GM06990 (cell line): ENCODE measurements around the gene ADAM12.

Experiments
- DNase-seq: peaks from one replicate; pipeline ENCODE4 v3.0.0-alpha.2; 2011; ENCODE audit not compliant: insufficient read length; ENCODE audit errors: extremely low read depth
- H3K27me3 ChIP-seq: replicated peaks from 2 replicates; pipeline ENCODE4 v1.6.0; 2011; ENCODE audit warnings: low read length; ENCODE audit not compliant: control insufficient read depth, insufficient read depth
- H3K36me3 ChIP-seq: 2 replicates; pipeline ENCODE4 v1.5.1; 2011; ENCODE audit warnings: low read length; ENCODE audit not compliant: control insufficient read depth, insufficient read depth
- H3K4me3 ChIP-seq: replicated peaks from 2 replicates; pipeline ENCODE4 v1.5.1; 2011; ENCODE audit warnings: low read depth, mild to moderate bottlenecking, control low read depth, low read length
- CTCF ChIP-seq: IDR thresholded peaks from 2 replicates; pipeline ENCODE4 v1.5.1; 2011; ENCODE audit warnings: low read length, control low read depth, mild to moderate bottlenecking, inconsistent platforms; ENCODE audit not compliant: insufficient read depth, poor library complexity, severe bottlenecking

The ADAM12 gene

DNA sequence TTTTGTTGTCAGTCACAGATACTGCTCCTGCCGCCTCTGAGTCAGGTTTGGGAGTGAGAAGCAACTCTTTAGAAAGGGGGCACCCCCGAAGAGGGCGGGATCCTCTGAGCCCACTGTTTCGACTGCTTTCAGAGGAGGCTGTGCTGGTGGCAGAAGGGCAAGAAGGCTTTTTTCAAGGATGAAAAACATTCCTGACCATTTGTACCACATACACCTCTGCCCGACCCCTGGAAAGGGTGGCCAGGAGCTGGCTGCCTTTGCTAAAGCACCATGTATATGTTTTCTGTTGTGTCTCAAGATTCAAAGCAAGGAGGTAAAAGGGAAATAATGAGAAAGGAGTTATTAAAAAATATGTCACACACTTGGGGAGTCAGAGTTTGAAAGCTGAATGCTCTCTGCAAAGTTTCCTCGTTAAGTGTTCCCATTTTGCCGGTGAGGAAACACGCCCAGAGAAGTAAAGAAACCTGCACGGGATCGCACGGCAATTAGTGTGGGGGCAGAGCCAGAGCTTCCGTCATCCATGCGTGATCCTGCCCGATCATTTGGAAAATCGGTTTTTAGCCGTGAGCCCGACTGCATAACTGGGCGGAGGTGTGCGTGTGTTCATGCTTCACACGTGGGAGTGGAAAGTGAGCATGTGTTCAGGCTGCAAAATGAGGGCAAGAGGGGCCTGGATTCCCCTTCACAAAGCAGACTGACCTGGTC lies 163.2 kb downstream of the ADAM12 start:
- no peak for TF ChIP-seq CTCF
- no peak for DNase-seq
- no peak overlapping the region for H3K4me3 ChIP-seq
- H3K36me3 ChIP-seq: no peaks in the 10 kb centered on the region
- H3K27me3 ChIP-seq: no peaks in the 10 kb centered on the region

- H3K4me3 ChIP-seq: no peak overlapping the region
- no peak for TF ChIP-seq CTCF
- H3K27me3 ChIP-seq: no peaks in the 10 kb centered on the region
- H3K36me3 ChIP-seq: no peaks in the 10 kb centered on the region
- DNase-seq: no peak
These were observed 164.7 kb downstream of the ADAM12 start for GRCh38 chr10:126223512-126224067.

DNA sequence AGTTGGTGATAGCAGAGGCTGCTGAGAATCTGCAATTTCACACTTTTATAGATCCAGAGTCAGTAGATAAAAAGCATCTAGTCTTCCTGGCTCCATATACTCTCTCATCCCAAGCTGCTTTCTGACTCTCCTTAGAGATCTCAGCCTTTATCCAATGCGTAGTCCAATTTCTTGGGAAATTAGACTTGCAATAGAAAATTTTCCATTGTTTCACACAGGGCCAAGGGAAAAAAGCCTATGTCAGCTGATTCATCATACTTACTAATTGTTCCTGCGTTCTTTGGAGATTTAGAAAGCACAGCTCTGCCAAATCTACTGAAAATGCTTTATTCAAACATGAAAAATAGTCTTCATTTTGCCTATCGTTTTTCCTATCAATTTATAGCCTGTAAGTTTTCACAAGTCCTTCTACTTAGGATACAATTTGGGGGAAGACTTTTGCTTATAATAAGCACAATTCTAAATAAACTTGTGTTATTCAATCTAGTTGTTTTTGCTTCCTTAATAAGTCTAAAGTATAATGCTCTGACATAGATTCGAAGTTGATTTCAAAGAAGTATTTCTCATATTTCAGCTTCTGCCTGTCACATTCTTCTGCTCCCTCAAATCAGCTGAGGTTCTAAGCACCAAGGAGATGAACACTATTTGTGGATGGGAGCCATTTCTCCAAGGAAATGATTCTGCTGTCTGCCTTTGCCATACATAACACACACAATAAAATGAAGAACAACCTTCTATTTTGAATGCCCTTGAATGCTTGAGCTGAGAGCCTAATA lies 165.4 kb downstream of the ADAM12 start:
- no peak for DNase-seq
- no peaks in the 10 kb centered on the region for H3K27me3 ChIP-seq
- H3K4me3 ChIP-seq: no peak overlapping the region
- no peaks in the 10 kb centered on the region for H3K36me3 ChIP-seq
- no peak for TF ChIP-seq CTCF

GRCh38 chr10:126221874-126222273 lies 166.4 kb downstream of the ADAM12 start:
- no peak overlapping the region for H3K4me3 ChIP-seq
- DNase-seq: no peak
- no peak for TF ChIP-seq CTCF
- no peaks in the 10 kb centered on the region for H3K27me3 ChIP-seq
- no peaks in the 10 kb centered on the region for H3K36me3 ChIP-seq

GRCh38 chr10:126218778-126219649 lies 169.3 kb downstream of the ADAM12 start:
- Histone ChIP-seq H3K27me3 (no peaks in the 10 kb centered on the region), H3K4me3 (no peak overlapping the region), H3K36me3 (no peaks in the 10 kb centered on the region)
- no peak for TF ChIP-seq CTCF
- DNase-seq: no peak
